ENCODE measurements around the gene NANS. TPM values are rescaled to one million over a fixed set of nuclear protein-coding genes. Genes with fewer than 3 reads are reported as not detected.
"Not testable (repeated sequence)": the region's sequence is repeated elsewhere in the genome, so short reads cannot be mapped to it uniquely, and the experiment has no call there.

The NANS gene
- total RNA-seq, 2 donors from 2014 or later: 160 to 318 TPM

DNA sequence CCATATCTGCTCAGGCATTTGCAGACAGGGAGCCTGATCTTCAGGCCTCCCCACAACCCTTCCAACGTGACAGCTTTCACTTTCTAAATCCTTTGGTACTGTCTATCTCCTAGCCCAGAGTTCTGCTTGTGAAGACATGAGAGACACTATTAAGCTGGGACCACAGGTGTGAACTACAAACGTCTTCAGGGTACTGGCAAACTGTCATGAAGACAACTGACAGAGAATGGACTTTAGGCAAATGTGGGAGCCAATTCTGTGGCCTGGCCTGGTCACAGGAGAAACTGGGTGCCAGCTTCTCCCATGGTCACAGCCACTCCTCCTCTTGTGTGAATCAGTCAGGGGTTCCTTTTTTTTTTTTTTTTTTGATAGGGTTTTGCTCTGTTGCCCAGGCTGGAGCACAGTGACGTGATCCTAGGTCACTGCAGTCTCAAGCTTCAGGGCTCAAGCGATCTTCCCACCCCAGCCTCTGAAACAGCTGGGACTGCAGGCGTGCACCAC, 52.0 kb downstream of the NANS start:
- Histone ChIP-seq H3K27me3 (replicated peaks; ENCODE audit: insufficient read depth) (no peaks in the 10 kb centered on the region), H3K4me3 (no peak overlapping the region), H3K27ac (no peak overlapping the region), H3K36me3 (no peaks in the 10 kb centered on the region), H3K4me1 (replicated peaks) (no peaks in the 10 kb centered on the region), H3K9me3 (no peaks in the 10 kb centered on the region)
- intact Hi-C loops (cut with DNase I): no loop called here
- WGBS: 73% methylated on average over 5 of the region's 5 CpGs
- no peak for TF ChIP-seq POLR2AphosphoS5 (IDR thresholded peaks at IDR 0.05)
- no peak for TF ChIP-seq POLR2A (IDR thresholded peaks at IDR 0.05)
- TF ChIP-seq, protein P1, sequence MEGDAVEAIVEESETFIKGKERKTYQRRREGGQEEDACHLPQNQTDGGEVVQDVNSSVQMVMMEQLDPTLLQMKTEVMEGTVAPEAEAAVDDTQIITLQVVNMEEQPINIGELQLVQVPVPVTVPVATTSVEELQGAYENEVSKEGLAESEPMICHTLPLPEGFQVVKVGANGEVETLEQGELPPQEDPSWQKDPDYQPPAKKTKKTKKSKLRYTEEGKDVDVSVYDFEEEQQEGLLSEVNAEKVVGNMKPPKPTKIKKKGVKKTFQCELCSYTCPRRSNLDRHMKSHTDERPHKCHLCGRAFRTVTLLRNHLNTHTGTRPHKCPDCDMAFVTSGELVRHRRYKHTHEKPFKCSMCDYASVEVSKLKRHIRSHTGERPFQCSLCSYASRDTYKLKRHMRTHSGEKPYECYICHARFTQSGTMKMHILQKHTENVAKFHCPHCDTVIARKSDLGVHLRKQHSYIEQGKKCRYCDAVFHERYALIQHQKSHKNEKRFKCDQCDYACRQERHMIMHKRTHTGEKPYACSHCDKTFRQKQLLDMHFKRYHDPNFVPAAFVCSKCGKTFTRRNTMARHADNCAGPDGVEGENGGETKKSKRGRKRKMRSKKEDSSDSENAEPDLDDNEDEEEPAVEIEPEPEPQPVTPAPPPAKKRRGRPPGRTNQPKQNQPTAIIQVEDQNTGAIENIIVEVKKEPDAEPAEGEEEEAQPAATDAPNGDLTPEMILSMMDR (IDR thresholded peaks at IDR 0.05): no peak
- DNase-seq (ENCODE audit: low spot score): no peak

DNA sequence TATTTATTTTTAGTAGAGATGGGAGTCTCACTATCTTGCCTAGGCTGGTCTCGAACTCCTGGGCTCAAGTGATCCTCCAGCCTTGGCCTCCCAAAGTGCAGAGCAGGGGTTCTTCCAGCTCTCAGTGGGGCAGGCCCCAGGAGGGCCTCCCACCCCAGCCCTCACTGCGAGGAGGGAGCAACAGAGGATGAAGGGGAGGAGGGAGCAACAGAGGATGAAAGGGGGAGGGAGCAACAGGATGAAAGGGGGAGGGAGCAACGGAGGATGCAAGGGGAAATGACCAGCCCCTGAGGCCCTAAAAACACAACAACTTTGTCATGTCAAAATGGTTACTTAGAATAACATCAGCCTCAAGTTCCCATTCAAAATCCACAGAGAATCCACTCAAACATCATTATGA, 52.5 kb downstream of the NANS start:
- 74% methylated on average over 3 of the region's 3 CpGs for WGBS
- no peaks in the 10 kb centered on the region for H3K36me3 ChIP-seq
- no peak for TF ChIP-seq POLR2A (IDR thresholded peaks at IDR 0.05)
- TF ChIP-seq, protein P1 (IDR thresholded peaks at IDR 0.05): no peak
- no peak for TF ChIP-seq POLR2AphosphoS5 (IDR thresholded peaks at IDR 0.05)
- intact Hi-C loops (cut with DNase I): no loop called here
- no peak overlapping the region for H3K27ac ChIP-seq
- H3K4me1 ChIP-seq (replicated peaks): no peaks in the 10 kb centered on the region
- no peak overlapping the region for H3K4me3 ChIP-seq
- no peak for DNase-seq (ENCODE audit: low spot score)
- H3K9me3 ChIP-seq: no peaks in the 10 kb centered on the region
- H3K27me3 ChIP-seq (replicated peaks; ENCODE audit: insufficient read depth): no peaks in the 10 kb centered on the region

DNA sequence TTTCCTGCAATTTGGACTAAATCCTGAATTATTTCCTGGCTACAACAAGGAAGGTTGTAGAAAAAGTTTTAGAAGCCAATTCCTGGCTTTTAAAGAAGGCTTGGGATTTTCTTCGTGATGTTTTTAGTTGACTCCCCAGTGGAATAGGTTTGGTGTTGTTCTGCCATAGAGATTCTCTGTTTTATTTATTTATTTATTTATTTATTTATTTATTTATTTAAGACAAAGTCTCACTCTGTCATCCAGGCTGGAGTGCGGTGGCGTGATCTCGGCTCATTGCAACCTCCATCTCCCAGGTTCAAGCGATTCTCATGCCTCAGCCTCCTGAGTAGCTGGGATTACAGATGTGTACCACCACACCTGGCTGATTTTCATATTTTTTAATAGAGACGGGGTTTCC, 60.6 kb downstream of the NANS start:
- H3K4me3 ChIP-seq; H3K9me3 ChIP-seq; DNase-seq (ENCODE audit: low spot score); H3K27ac ChIP-seq; intact Hi-C loops (cut with DNase I); H3K27me3 ChIP-seq (replicated peaks; ENCODE audit: insufficient read depth); H3K4me1 ChIP-seq (replicated peaks); H3K36me3 ChIP-seq: not testable (repeated sequence)
- WGBS: 99% methylated on average over 6 of the region's 6 CpGs

DNA sequence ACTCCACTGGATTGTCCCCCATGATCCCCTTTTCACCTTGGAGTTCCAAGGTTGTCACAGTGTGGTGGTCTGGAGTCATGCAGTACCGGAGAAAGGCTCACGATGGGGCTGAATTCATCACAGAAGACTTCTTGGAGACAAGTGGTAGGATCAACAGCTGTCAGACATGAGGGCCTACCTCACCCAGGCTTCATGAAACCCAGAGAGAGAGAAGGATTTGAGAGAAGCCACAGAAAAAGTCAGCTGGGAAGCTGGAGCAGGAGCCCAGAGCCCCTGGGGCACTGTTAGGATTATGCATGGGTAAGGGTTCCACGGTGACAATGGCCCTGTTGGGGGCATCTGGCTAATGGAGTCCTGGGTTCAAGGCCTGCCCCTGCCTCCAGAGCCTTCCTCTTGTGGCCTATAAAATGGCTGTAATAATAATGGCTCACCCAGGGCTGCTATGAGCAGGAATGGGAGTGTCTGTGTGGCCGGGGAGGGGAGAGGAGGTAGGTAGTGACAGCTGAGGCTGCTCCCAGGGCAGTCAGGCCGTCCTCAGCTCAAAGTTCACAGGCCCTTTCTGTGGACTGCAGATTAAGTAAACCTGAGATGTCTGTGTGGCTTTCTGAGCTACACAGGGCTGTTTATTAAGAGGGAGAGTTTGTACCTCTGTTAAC, 61.6 kb downstream of the NANS start:
- WGBS: 47% methylated on average over 5 of the region's 5 CpGs
- Histone ChIP-seq H3K27me3 (replicated peaks; ENCODE audit: insufficient read depth) (no peaks in the 10 kb centered on the region), H3K9me3 (no peaks in the 10 kb centered on the region), H3K36me3 (no peaks in the 10 kb centered on the region), H3K4me3 (peak overlapping the region; percentile 62 to 63), H3K27ac (peak overlapping the region; percentile 81 to 88), H3K4me1 (replicated peaks) (peaks cover 7% of the 10 kb centered on the region)
- intact Hi-C loops (cut with DNase I): no loop called here
- peak; percentile 32 for DNase-seq (ENCODE audit: low spot score)
- no peak for TF ChIP-seq POLR2A (IDR thresholded peaks at IDR 0.05)
- TF ChIP-seq, protein P1 (IDR thresholded peaks at IDR 0.05): peak in 1 of 4 experiments; percentile 30

DNA sequence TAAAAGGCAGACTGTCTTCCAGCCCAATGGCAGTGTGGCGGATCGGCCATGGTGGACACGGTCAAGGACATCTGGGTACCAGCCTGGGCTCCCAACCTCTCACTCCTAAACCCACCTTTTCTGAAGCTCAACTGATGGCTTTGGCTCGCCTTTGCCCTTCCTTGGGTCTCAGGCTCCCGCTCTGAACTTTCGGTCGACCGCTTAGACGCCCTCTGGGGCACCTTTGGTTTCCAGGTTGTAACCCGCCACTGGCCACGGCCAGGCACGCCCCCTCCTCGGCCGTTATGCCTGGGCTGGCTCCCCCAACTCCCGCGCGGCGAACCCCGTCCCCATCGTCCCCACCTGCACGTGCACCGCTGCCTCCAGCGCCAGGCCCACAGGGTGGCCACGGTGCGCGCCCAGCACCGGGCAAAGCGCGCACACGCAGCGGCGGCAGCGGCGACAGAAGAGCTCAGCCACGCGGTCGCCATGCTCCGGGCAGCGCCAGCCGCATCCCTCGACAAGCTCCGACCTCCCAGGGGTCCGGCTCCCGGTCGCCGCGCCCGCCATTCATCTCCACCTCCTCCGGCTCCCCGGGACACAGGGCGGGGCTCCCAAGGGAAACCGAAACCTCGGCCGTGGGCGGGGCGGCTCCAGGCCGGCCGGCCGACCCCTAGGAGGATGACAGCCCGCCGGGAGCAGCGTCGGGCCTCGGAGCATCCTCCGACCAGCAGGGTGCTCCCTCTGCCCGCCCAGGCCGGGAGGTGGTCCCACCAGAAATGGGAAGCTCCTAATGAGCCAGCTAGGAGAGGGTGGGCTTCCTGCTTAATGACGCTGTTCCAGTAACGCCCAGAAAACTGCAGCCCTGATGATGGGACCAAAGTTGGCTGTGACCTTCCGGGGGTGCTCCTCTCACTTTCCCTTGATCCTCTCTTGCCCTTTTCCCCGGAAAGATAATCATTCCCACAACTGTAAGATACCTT, 62.4 kb downstream of the NANS start, which contains the start of gene TRIM14:
TSS of gene TRIM14 (minus strand) at position 583 of the 962 bp plus-strand sequence. CDS start at position 549, 34 bp downstream.
- Histone ChIP-seq H3K4me3 (peak within 1 kb of the TSS; percentile 62 to 63), H3K36me3 (no peaks in the 10 kb centered on the region), H3K27me3 (replicated peaks; ENCODE audit: insufficient read depth) (no peaks in the 10 kb centered on the region), H3K27ac (peak within 1 kb of the TSS; percentile 81 to 88), H3K4me1 (replicated peaks) (peaks cover 7% of the 10 kb centered on the region), H3K9me3 (no peaks in the 10 kb centered on the region)
- 7% methylated on average over 54 of the region's 71 CpGs for WGBS
- DNase-seq (ENCODE audit: low spot score): peak; percentile 60
- intact Hi-C loops (cut with DNase I): no loop called here
- TF ChIP-seq POLR2AphosphoS5 (IDR thresholded peaks at IDR 0.05) (no peak), POLR2A (IDR thresholded peaks at IDR 0.05) (peak; percentile 62)
- TF ChIP-seq, protein P1 (IDR thresholded peaks at IDR 0.05): peak in 1 of 4 experiments; percentile 12
